HepG2 (cell line): Measurements from ENCODE around the gene RASSF4. TPM values are rescaled to one million over a fixed set of nuclear protein-coding genes. Genes with fewer than 3 reads are reported as not detected.

ENCODE experiments used
- CENPX ChIP-seq: sonication (generic); formaldehyde crosslinking; IDR thresholded peaks from 2 replicates; pipeline ENCODE4 v1.9.0; 2021; ENCODE audit warnings: mild to moderate bottlenecking, missing genetic modification reagents, moderate library complexity
- FOXC1 ChIP-seq: sonication (generic); formaldehyde crosslinking; IDR thresholded peaks from 2 replicates; pipeline ENCODE4 v1.8.0; 2022; ENCODE audit warnings: mild to moderate bottlenecking, missing genetic modification reagents, borderline replicate concordance
- FOXK2 ChIP-seq: fragments of 450-650 bp; IDR thresholded peaks from 2 replicates; pipeline ENCODE4 v1.6.1; 2016
- HMG20A ChIP-seq: IDR thresholded peaks from 2 replicates; pipeline ENCODE4 v1.6.1; 2016; ENCODE audit warnings: borderline replicate concordance
- MIXL1 ChIP-seq: IDR thresholded peaks from 2 replicates; pipeline ENCODE4 v1.6.1; 2016
- MTA1 ChIP-seq: sonication (generic); formaldehyde crosslinking; IDR thresholded peaks from 2 replicates; pipeline ENCODE4 v1.4.0; 2020; ENCODE audit warnings: missing genetic modification reagents, mild to moderate bottlenecking, borderline replicate concordance
- POGZ ChIP-seq: sonication (generic); formaldehyde crosslinking; IDR thresholded peaks from 2 replicates; pipeline ENCODE4 v1.4.0; 2020; ENCODE audit warnings: mild to moderate bottlenecking, missing genetic modification reagents
- RNF2 ChIP-seq: fragments of 450-650 bp; conservative IDR thresholded peaks from 2 replicates; pipeline ENCODE4 v1.6.1; 2016; ENCODE audit warnings: low read depth
- TCF7 ChIP-seq: sonication (generic); IDR thresholded peaks from 2 replicates; pipeline ENCODE4 v1.6.1; 2016; ENCODE audit warnings: antibody characterized with exemption, low read depth
- WIZ ChIP-seq: sonication (generic); formaldehyde crosslinking; IDR thresholded peaks from 2 replicates; pipeline ENCODE4 v1.5.1; 2020; ENCODE audit warnings: mild to moderate bottlenecking, missing genetic modification reagents
- ZNF180 ChIP-seq: sonication (generic); formaldehyde crosslinking; IDR thresholded peaks from 2 replicates; pipeline ENCODE4 v1.4.0; 2020; ENCODE audit warnings: low read depth, missing genetic modification reagents, borderline replicate concordance
- ZNF496 ChIP-seq: sonication (generic); formaldehyde crosslinking; IDR thresholded peaks from 2 replicates; pipeline ENCODE4 v1.8.1; 2023; ENCODE audit warnings: mild to moderate bottlenecking, moderate library complexity, missing genetic modification reagents; ENCODE audit not compliant: insufficient replicate concordance
- polyA plus RNA-seq, 8 experiments: library from polyadenylated mRNA; depleted of rRNA in 3 of 8; stranded (reverse) in 7 of 8; unstranded in 1 of 8; fragments of >200 nt; fragmentation: Illumina TruSeq in 4 of 8; extraction: Trizol in 4 of 8; gene quantifications; 2 replicates each; pipeline versions ENCODE4 v1.2.1 to v1.2.3, GENCODE V29; 2011 to 2016; ENCODE audit warnings: low read depth in 4 of 8, missing spikeins in 1 of 8, mixed read lengths in 1 of 8; ENCODE audit not compliant: insufficient read depth in 1 of 8
- total RNA-seq, 5 experiments: library from RNA; depleted of rRNA; stranded (reverse); fragments of >200 nt; fragmentation: Illumina TruSeq; extraction: Trizol; gene quantifications; 2 replicates each; pipeline ENCODE4 v1.2.3, GENCODE V29; 2016; ENCODE audit warnings: low read depth in 1 of 5
- TF ChIP-seq, protein P1 (sequence below): sonication (generic); formaldehyde crosslinking; conservative IDR thresholded peaks from 2 replicates; pipeline ENCODE4 v1.8.0; 2022; ENCODE audit warnings: mild to moderate bottlenecking, moderate library complexity, missing genetic modification reagents
- TF ChIP-seq, protein P2 (sequence below): sonication (generic); formaldehyde crosslinking; IDR thresholded peaks from 2 replicates; pipeline ENCODE4 v1.8.0; 2022; ENCODE audit warnings: low read depth, missing genetic modification reagents
- TF ChIP-seq, protein P3 (sequence below): sonication (generic); formaldehyde crosslinking; IDR thresholded peaks from 2 replicates; pipeline ENCODE4 v1.5.1; 2020; ENCODE audit warnings: mild to moderate bottlenecking, moderate library complexity, missing genetic modification reagents
- TF ChIP-seq, protein P4 (sequence below): sonication (generic); formaldehyde crosslinking; IDR thresholded peaks from 2 replicates; pipeline ENCODE4 v1.5.1; 2020; ENCODE audit warnings: missing genetic modification reagents, mild to moderate bottlenecking, borderline replicate concordance
- TF ChIP-seq, protein P5 (sequence below): sonication (generic); formaldehyde crosslinking; IDR thresholded peaks from 2 replicates; pipeline ENCODE4 v1.8.0; 2023; ENCODE audit warnings: mild to moderate bottlenecking, missing genetic modification reagents
- TF ChIP-seq, protein P6 (sequence below): sonication (generic); formaldehyde crosslinking; IDR thresholded peaks from 2 replicates; pipeline ENCODE4 v1.5.0; 2020; ENCODE audit warnings: mild to moderate bottlenecking, low read depth, missing genetic modification reagents, borderline replicate concordance
- TF ChIP-seq, protein P7 (sequence below): sonication (generic); formaldehyde crosslinking; IDR thresholded peaks from 2 replicates; pipeline ENCODE4 v1.4.0; 2020; ENCODE audit warnings: mild to moderate bottlenecking, missing genetic modification reagents

RASSF4 gene
- total and polyA plus RNA-seq, 2 of the 13 experiments (the other 11 are each of a cell fraction or from before 2014, with no cell fraction given) = 34.0 to 51.7 TPM

DNA sequence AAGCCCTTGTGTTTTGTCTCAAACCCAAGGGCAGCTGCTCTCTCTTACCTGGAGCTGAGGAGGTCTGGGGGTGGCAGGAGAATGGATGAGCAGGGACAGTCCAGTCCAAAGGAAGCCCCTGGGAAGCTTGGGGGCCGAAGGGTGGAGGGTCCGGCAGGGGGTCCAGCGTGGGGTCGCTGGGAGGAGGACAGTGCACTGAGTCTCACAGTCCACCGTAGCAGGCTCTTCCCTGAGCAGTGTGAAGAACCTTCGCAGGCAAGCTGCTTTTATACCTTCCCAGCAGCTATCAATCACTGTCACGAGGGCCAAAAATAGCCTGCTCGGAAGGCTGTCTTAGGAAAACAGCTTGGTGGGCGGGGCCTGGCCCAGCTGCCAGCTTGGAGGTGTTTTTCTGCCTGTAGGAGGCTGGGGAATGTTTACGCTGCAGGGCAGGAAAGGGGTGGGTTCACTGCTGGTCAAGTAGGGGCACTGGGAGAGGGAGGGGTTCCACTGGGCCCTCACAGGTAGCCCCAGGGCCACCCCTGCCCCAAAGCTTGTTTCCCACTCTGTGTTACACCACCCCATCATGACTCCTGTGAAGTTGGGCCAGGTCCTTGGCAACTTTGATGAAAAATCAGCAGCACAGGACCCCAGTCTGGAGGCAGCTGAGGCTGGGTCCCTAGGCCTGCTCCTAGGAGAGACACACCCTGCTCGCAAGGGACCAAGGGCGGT is 19.1 kb downstream of the RASSF4 start, which contains the start of gene DEPP1 (continued):
- TF ChIP-seq, protein P1, sequence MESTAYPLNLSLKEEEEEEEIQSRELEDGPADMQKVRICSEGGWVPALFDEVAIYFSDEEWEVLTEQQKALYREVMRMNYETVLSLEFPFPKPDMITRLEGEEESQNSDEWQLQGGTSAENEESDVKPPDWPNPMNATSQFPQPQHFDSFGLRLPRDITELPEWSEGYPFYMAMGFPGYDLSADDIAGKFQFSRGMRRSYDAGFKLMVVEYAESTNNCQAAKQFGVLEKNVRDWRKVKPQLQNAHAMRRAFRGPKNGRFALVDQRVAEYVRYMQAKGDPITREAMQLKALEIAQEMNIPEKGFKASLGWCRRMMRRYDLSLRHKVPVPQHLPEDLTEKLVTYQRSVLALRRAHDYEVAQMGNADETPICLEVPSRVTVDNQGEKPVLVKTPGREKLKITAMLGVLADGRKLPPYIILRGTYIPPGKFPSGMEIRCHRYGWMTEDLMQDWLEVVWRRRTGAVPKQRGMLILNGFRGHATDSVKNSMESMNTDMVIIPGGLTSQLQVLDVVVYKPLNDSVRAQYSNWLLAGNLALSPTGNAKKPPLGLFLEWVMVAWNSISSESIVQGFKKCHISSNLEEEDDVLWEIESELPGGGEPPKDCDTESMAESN = peak; percentile 96
- 0 out of 2 replicates have a peak, but pooled peaks have one; percentile 44 for TF ChIP-seq WIZ
- TF ChIP-seq, protein P2, sequence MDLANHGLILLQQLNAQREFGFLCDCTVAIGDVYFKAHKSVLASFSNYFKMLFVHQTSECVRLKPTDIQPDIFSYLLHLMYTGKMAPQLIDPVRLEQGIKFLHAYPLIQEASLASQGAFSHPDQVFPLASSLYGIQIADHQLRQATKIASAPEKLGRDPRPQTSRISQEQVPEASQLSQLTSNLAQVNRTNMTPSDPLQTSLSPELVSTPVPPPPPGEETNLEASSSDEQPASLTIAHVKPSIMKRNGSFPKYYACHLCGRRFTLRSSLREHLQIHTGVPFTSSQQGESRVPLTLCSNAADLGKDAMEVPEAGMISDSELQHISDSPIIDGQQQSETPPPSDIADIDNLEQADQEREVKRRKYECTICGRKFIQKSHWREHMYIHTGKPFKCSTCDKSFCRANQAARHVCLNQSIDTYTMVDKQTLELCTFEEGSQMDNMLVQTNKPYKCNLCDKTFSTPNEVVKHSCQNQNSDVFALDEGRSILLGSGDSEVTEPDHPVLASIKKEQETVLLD (CRISPR knock-in tag) = no peak
- TF ChIP-seq, protein P3, sequence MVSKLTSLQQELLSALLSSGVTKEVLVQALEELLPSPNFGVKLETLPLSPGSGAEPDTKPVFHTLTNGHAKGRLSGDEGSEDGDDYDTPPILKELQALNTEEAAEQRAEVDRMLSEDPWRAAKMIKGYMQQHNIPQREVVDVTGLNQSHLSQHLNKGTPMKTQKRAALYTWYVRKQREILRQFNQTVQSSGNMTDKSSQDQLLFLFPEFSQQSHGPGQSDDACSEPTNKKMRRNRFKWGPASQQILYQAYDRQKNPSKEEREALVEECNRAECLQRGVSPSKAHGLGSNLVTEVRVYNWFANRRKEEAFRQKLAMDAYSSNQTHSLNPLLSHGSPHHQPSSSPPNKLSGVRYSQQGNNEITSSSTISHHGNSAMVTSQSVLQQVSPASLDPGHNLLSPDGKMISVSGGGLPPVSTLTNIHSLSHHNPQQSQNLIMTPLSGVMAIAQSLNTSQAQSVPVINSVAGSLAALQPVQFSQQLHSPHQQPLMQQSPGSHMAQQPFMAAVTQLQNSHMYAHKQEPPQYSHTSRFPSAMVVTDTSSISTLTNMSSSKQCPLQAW (CRISPR knock-in tag) = peak; percentile 92
- TF ChIP-seq ZNF496 (CRISPR knock-in tag) = no peak
- TF ChIP-seq, protein P4, sequence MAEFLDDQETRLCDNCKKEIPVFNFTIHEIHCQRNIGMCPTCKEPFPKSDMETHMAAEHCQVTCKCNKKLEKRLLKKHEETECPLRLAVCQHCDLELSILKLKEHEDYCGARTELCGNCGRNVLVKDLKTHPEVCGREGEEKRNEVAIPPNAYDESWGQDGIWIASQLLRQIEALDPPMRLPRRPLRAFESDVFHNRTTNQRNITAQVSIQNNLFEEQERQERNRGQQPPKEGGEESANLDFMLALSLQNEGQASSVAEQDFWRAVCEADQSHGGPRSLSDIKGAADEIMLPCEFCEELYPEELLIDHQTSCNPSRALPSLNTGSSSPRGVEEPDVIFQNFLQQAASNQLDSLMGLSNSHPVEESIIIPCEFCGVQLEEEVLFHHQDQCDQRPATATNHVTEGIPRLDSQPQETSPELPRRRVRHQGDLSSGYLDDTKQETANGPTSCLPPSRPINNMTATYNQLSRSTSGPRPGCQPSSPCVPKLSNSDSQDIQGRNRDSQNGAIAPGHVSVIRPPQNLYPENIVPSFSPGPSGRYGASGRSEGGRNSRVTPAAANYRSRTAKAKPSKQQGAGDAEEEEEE = peak; percentile 61; the same call in 1 of the 2 replicates
- TF ChIP-seq POGZ (CRISPR knock-in tag) = 0 out of 2 replicates have a peak, but pooled peaks have one; percentile 41
- peak; percentile 71 for TF ChIP-seq MIXL1
- no peak for TF ChIP-seq ZNF180
- peak; percentile 62 for TF ChIP-seq TCF7
- TF ChIP-seq, protein P5, sequence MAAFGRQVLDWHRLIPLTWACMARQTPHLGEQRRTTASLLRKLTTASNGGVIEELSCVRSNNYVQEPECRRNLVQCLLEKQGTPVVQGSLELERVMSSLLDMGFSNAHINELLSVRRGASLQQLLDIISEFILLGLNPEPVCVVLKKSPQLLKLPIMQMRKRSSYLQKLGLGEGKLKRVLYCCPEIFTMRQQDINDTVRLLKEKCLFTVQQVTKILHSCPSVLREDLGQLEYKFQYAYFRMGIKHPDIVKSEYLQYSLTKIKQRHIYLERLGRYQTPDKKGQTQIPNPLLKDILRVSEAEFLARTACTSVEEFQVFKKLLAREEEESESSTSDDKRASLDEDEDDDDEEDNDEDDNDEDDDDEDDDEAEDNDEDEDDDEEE = 0 out of 2 replicates have a peak, but pooled peaks have one; percentile 38
- no peak; the same call in 1 of the 2 replicates for TF ChIP-seq RNF2
- TF ChIP-seq MTA1 (CRISPR knock-in tag) = peak; percentile 45; the same call in 1 of the 2 replicates
- no peak for TF ChIP-seq FOXK2
- TF ChIP-seq FOXC1 = peak; percentile 74; the same call in 1 of the 2 replicates
- TF ChIP-seq CENPX (CRISPR knock-in tag) = no peak
- TF ChIP-seq, protein P6, sequence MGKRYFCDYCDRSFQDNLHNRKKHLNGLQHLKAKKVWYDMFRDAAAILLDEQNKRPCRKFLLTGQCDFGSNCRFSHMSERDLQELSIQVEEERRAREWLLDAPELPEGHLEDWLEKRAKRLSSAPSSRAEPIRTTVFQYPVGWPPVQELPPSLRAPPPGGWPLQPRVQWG = no peak
- TF ChIP-seq, protein P7, sequence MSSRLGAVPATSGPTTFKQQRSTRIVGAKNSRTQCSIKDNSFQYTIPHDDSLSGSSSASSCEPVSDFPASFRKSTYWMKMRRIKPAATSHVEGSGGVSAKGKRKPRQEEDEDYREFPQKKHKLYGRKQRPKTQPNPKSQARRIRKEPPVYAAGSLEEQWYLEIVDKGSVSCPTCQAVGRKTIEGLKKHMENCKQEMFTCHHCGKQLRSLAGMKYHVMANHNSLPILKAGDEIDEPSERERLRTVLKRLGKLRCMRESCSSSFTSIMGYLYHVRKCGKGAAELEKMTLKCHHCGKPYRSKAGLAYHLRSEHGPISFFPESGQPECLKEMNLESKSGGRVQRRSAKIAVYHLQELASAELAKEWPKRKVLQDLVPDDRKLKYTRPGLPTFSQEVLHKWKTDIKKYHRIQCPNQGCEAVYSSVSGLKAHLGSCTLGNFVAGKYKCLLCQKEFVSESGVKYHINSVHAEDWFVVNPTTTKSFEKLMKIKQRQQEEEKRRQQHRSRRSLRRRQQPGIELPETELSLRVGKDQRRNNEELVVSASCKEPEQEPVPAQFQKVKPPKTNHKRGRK (CRISPR knock-in tag) = no peak
- peak; percentile 88 for TF ChIP-seq HMG20A (CRISPR knock-in tag)
